HG03442 (cell line): ENCODE measurements around the gene GTPBP10.

Experiments
- ATAC-seq: cut with Tn5 transposase; IDR thresholded peaks from one replicate; pipeline ENCODE4 v1.9.1; 2021; ENCODE audit warnings: mild to moderate bottlenecking, moderate library complexity; ENCODE audit not compliant: unreplicated experiment

GTPBP10 gene

DNA sequence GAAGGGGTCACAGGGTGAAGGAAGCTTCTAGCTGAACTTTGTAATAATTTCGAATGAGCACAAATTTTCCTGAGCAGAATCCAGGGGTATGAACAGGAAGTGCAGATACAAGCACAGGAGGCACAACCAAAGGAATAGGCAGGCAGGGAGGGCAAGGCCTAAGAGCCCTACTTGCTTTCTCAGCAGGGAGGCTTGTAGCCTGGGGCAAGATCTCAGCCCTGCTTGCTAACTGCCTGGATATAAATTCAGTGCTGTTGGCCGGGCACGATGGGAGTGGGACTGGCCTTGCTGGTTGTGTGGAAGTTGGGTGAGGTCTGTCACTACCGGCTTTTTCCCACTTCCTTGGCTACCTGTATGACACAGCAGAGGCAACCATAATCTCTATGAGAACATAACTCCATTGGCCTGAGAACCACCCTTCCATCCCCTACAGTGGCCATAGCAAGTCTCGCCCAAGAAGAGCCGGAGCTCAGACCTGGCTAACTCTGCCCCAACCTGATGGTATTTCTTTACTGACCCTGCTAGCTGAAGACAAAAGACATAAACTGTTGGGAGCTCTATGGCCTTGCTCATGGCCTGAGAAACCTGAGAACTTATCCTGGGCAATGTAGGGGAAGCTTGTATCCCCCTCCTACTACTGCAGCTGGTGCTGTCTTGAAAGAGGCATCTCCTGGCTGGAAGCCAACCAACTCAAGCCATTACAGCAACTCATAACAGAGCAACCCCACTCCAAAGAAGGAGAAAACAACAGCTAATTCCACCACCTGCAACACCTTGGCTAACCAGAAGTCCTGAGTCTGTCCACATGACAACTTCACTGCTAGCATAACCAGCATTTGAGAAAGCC lies 84.3 kb downstream of the GTPBP10 start:
- ATAC-seq, result no peak

DNA sequence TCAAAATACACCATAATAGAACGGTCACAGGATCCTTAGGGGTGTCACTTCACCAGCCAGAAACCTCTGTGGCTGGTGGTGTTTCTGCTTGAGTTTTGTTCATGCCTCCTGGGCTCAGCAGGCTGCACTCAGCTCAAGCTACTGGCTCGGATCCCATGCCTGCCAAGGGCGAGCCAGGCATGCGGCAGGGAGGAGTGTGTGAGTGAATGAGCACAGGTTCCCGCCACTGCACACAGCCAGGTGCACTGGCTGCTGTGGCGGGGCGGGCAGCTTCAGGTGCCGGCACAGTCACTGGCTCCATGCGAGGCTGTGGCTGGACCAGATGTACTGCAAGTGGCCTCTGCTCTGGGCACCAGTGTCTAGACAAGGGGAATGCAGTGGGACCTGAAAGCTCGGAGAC lies 86.2 kb downstream of the GTPBP10 start:
- no peak for ATAC-seq

DNA sequence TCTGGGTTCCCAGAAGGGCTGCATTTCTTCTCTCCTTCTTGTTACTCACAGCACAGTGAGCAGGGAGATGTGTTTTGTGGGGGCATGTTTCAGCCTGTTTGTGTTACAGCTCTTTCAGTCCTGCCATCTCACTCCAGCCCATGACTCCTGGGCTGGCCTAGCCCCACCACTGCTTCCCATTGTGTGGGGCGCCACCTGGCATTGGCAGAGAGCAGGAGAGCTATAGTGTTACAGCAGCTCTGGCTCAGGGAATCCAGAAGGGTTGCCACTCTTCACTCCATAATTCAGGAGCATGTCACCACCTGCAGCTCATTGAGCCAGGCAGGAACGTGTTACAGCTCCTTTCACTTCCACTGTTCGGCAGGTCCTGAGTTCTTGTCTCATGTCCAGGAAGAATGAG lies 86.7 kb downstream of the GTPBP10 start:
- ATAC-seq, result no peak
